Stomach (tissue), 9 donors: ENCODE measurements around the gene ANXA5. TPM values are rescaled to one million over a fixed set of nuclear protein-coding genes. Genes with fewer than 3 reads are reported as not detected.

Source experiments
- DNase-seq, 2 donors: peaks; one replicate each; pipeline versions ENCODE4 v3.0.0 to v3.0.0-alpha.2; 2013 to 2019
- H3K27ac ChIP-seq, 5 donors: fragments of 200-600 bp in 4 of 5; sonication (generic) in 4 of 5; one replicate each; pipeline ENCODE4 v1.5.1; 2013 to 2019; ENCODE audit warnings: mild to moderate bottlenecking in 1 of 5, moderate library complexity in 1 of 5
- H3K27me3 ChIP-seq, 3 donors: fragments of 200-600 bp; sonication (generic); one replicate each; pipeline ENCODE4 v1.5.1; 2017 to 2019; ENCODE audit warnings: mixed run types in 1 of 3
- H3K36me3 ChIP-seq, 4 donors: fragments of 200-600 bp; sonication (generic); 1 replicate in 3 of 4; 2 replicates in 1 of 4; pipeline ENCODE4 v1.5.1; 2016 to 2019
- H3K4me1 ChIP-seq, 4 donors: fragments of 200-600 bp; sonication (generic); one replicate each; pipeline ENCODE4 v1.5.1; 2016 to 2019
- H3K4me3 ChIP-seq, 4 donors: fragments of 200-600 bp; sonication (generic) in 3 of 4; one replicate each; pipeline ENCODE4 v1.5.1; 2016 to 2019; ENCODE audit warnings: mild to moderate bottlenecking in 1 of 4
- H3K9me3 ChIP-seq, 4 donors: fragments of 200-600 bp; sonication (generic); one replicate each; pipeline ENCODE4 v1.5.1; 2016 to 2019
- EP300 ChIP-seq: sonication (generic); formaldehyde crosslinking; IDR thresholded peaks from one replicate; pipeline ENCODE4 v1.6.1; 2017; ENCODE audit warnings: antibody characterized with exemption
- POLR2A ChIP-seq, 4 donors: fragments of 450-650 bp; IDR thresholded peaks; one replicate each; pipeline ENCODE4 v1.6.1; 2016; ENCODE audit warnings: antibody characterized with exemption in 4 of 4, control low read depth in 2 of 4, mild to moderate bottlenecking in 1 of 4, moderate library complexity in 1 of 4
- POLR2AphosphoS5 ChIP-seq, 3 donors: sonication (generic); formaldehyde crosslinking; IDR thresholded peaks; one replicate each; pipeline ENCODE4 v1.6.1; 2016; ENCODE audit warnings: antibody characterized with exemption in 3 of 3
- WGBS, 5 donors: extraction: QIAGEN DNeasy Blood & Tissue Kit in 3 of 5; methylation state at CpG; one replicate each; pipeline versions ENCODE4 v1.1.5 to v1.1.7; 2013 to 2018; 5-methylcytosine and 5-hydroxymethylcytosine counted together
- intact Hi-C: fragments of 100-400 bp; cut with DNase I; formaldehyde crosslinking; loops from one replicate; pipeline ENCODE4 v1.15.1; 2023; ENCODE audit warnings: low total_unique reads
- polyA plus RNA-seq, 3 donors: library from polyadenylated mRNA; stranded (reverse); fragments of 200-250 nt; gene quantifications; one replicate each; pipeline ENCODE4 v1.2.3, GENCODE V29; 2013
- total RNA-seq, 5 donors: library from RNA; depleted of rRNA; stranded (reverse); fragments of >200 nt; gene quantifications; one replicate each; pipeline versions ENCODE4 v1.1.0 to v1.2.3, GENCODE V29; 2014 to 2016
- TF ChIP-seq, protein P1 (sequence below), 7 experiments: fragments of 450-650 bp in 4 of 7; fragments of 200-600 bp in 3 of 7; sonication (generic) in 3 of 7; IDR thresholded peaks; one replicate each; pipeline ENCODE4 v1.5.1; 2016 to 2019; ENCODE audit warnings: antibody characterized with exemption in 7 of 7, control low read depth in 2 of 7, mild to moderate bottlenecking in 1 of 7
- donor health status: healthy with polysubstance abuse.
- donor health status: Bipolar disorder and iron deficiency.
- donor health status: healthy.

The ANXA5 gene
- total and polyA plus RNA-seq, 8 donors: 77.9 to 368 (median 144) TPM

- intact Hi-C loops: no loop called here
- Histone ChIP-seq H3K27ac (no peak overlapping the region), H3K27me3 (no peaks in the 10 kb centered on the region), H3K4me3 (no peak overlapping the region), H3K4me1 (no peaks in the 10 kb centered on the region), H3K9me3 (no peaks in the 10 kb centered on the region), H3K36me3 (no peaks in the 10 kb centered on the region)
- no peak for DNase-seq
- TF ChIP-seq POLR2A (IDR thresholded peaks at IDR 0.05): no peak
- no peak for TF ChIP-seq POLR2AphosphoS5 (IDR thresholded peaks at IDR 0.05)
- TF ChIP-seq, protein P1, sequence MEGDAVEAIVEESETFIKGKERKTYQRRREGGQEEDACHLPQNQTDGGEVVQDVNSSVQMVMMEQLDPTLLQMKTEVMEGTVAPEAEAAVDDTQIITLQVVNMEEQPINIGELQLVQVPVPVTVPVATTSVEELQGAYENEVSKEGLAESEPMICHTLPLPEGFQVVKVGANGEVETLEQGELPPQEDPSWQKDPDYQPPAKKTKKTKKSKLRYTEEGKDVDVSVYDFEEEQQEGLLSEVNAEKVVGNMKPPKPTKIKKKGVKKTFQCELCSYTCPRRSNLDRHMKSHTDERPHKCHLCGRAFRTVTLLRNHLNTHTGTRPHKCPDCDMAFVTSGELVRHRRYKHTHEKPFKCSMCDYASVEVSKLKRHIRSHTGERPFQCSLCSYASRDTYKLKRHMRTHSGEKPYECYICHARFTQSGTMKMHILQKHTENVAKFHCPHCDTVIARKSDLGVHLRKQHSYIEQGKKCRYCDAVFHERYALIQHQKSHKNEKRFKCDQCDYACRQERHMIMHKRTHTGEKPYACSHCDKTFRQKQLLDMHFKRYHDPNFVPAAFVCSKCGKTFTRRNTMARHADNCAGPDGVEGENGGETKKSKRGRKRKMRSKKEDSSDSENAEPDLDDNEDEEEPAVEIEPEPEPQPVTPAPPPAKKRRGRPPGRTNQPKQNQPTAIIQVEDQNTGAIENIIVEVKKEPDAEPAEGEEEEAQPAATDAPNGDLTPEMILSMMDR (IDR thresholded peaks at IDR 0.05): no peak
- no peak for TF ChIP-seq EP300
- 81 to 91% (median 87%) methylated on average over 4 of the region's 4 CpGs for WGBS, 5 donors
Measured at GRCh38 chr4:121728066-121728465, 31.3 kb upstream of the ANXA5 start.

GRCh38 chr4:121726642-121727268 is 30.0 kb upstream of the ANXA5 start:
- WGBS, 5 donors: 38 to 43% (median 40%) methylated on average over 3 of the region's 3 CpGs
- Histone ChIP-seq H3K9me3 (no peaks in the 10 kb centered on the region), H3K4me1 (no peaks in the 10 kb centered on the region), H3K36me3 (no peaks in the 10 kb centered on the region), H3K27ac (no peak overlapping the region), H3K27me3 (no peaks in the 10 kb centered on the region), H3K4me3 (no peak overlapping the region)
- peak in 1 of 2 donors; percentile 76 for DNase-seq
- no peak for TF ChIP-seq POLR2AphosphoS5 (IDR thresholded peaks at IDR 0.05)
- TF ChIP-seq EP300: no peak
- TF ChIP-seq, protein P1 (IDR thresholded peaks at IDR 0.05): peak in 5 of 7 experiments; percentile 49 to 82 (median 66)
- peak in 1 of 4 donors; percentile 18 for TF ChIP-seq POLR2A (IDR thresholded peaks at IDR 0.05)
- intact Hi-C loops: no loop called here

GRCh38 chr4:121724671-121725070 is 27.9 kb upstream of the ANXA5 start:
- WGBS, 5 donors: 72 to 100% (median 90%) methylated on average over 1 of the region's 1 CpG
- intact Hi-C loops: no loop called here
- no peak overlapping the region for H3K27ac ChIP-seq
- no peak overlapping the region for H3K4me3 ChIP-seq
- DNase-seq: no peak
- H3K36me3 ChIP-seq: no peaks in the 10 kb centered on the region
- H3K4me1 ChIP-seq: no peaks in the 10 kb centered on the region
- no peaks in the 10 kb centered on the region for H3K27me3 ChIP-seq
- H3K9me3 ChIP-seq: no peaks in the 10 kb centered on the region
- TF ChIP-seq, protein P1 (IDR thresholded peaks at IDR 0.05): no peak
- TF ChIP-seq POLR2AphosphoS5 (IDR thresholded peaks at IDR 0.05) (no peak), POLR2A (IDR thresholded peaks at IDR 0.05) (no peak), EP300 (no peak)

DNA sequence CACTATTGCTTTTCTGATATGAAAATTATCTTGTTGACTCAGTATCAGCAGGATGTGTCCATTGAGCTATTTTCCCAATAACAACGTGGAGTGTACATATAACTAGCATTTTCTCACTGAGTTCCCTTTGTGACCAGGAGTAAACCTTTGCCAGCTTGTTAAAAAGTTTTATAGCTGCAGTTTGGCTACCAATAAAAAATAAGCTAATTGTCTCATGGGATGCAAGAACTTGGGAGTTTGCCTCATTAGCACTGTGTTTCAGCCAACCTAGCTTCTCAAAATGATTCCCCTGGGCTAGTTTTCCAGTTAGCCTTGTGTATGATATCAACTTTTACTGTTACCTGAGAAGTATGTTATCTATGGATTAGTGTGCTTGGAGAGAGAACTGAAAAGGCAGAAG is 24.9 kb upstream of the ANXA5 start:
- TF ChIP-seq EP300 (no peak), POLR2AphosphoS5 (IDR thresholded peaks at IDR 0.05) (no peak), POLR2A (IDR thresholded peaks at IDR 0.05) (no peak)
- TF ChIP-seq, protein P1 (IDR thresholded peaks at IDR 0.05): no peak
- Histone ChIP-seq H3K27ac (no peak overlapping the region), H3K9me3 (no peaks in the 10 kb centered on the region), H3K4me3 (no peak overlapping the region), H3K4me1 (no peaks in the 10 kb centered on the region), H3K27me3 (no peaks in the 10 kb centered on the region), H3K36me3 (no peaks in the 10 kb centered on the region)
- DNase-seq: no peak
- WGBS, 5 donors: 30 to 51% (median 35%) methylated on average over 1 of the region's 1 CpG
- intact Hi-C loops: no loop called here
